ENCODE data around the gene NSMF.

Gene NSMF

GRCh38 chr9:137423514-137424291 is 35.4 kb downstream of the NSMF start:
- no peaks in the 10 kb centered on the region for H3K36me3 ChIP-seq
- H3K27ac ChIP-seq, result peak overlapping the region; percentile 55
- peaks cover 8 to 13% of the 10 kb centered on the region in 2 experiments for H3K4me1 ChIP-seq (ENCODE audit: control insufficient read depth in 1 of 2, insufficient read depth in 1 of 2, low read depth in 1 of 2, low read length in 1 of 2)
- peak overlapping the region; percentile 72 to 81 for H3K4me3 ChIP-seq (ENCODE audit: low read depth in 1 of 2, low read length in 1 of 2)
- H3K9me3 ChIP-seq, result no peaks in the 10 kb centered on the region
- H3K27me3 ChIP-seq, result peaks cover 18% of the 10 kb centered on the region
- no peak for TF ChIP-seq CTCF (IDR thresholded peaks at IDR 0.05)

- Histone ChIP-seq H3K4me3 (ENCODE audit: low read depth in 1 of 2, low read length in 1 of 2) (peak within 1 kb of the TSS; percentile 72 to 81), H3K4me1 (ENCODE audit: control insufficient read depth in 1 of 2, insufficient read depth in 1 of 2, low read depth in 1 of 2, low read length in 1 of 2) (peaks cover 8 to 13% of the 10 kb centered on the region in 2 experiments), H3K9me3 (no peaks in the 10 kb centered on the region), H3K27ac (peak within 1 kb of the TSS; percentile 55), H3K27me3 (peaks cover 18% of the 10 kb centered on the region), H3K36me3 (no peaks in the 10 kb centered on the region)
- TF ChIP-seq CTCF (IDR thresholded peaks at IDR 0.05), result peak; percentile 78
Measured at GRCh38 chr9:137422604-137423513, 36.3 kb downstream of the NSMF start, which contains the start of the genes EXD3 and NOXA1. Gene EXD3 (minus strand): TSS chr9:137423162. CDS start chr9:137395357, 27,805 bp downstream. Gene NOXA1 (plus strand): TSS chr9:137423393. CDS start chr9:137423530, 137 bp downstream.

- no peak for TF ChIP-seq CTCF (IDR thresholded peaks at IDR 0.05)
- peaks cover 26% of the 10 kb centered on the region for H3K27me3 ChIP-seq
- H3K4me3 ChIP-seq (ENCODE audit: low read depth in 1 of 2, low read length in 1 of 2), result peak overlapping the region; percentile 72 to 81
- peaks cover 8 to 13% of the 10 kb centered on the region in 2 experiments for H3K4me1 ChIP-seq (ENCODE audit: control insufficient read depth in 1 of 2, insufficient read depth in 1 of 2, low read depth in 1 of 2, low read length in 1 of 2)
- H3K36me3 ChIP-seq, result no peaks in the 10 kb centered on the region
- peak overlapping the region; percentile 55 for H3K27ac ChIP-seq
- no peaks in the 10 kb centered on the region for H3K9me3 ChIP-seq
Measured at GRCh38 chr9:137421838-137422603, 37.1 kb downstream of the NSMF start.

GRCh38 chr9:137417161-137418021 is 41.7 kb downstream of the NSMF start:
- H3K9me3 ChIP-seq, result no peaks in the 10 kb centered on the region
- H3K36me3 ChIP-seq, result no peaks in the 10 kb centered on the region
- H3K27ac ChIP-seq, result no peak overlapping the region
- no peak for TF ChIP-seq CTCF (IDR thresholded peaks at IDR 0.05)
- H3K4me3 ChIP-seq (ENCODE audit: low read depth in 1 of 2, low read length in 1 of 2), result no peak overlapping the region
- peaks cover 5 to 7% of the 10 kb centered on the region in 2 experiments for H3K4me1 ChIP-seq (ENCODE audit: control insufficient read depth in 1 of 2, insufficient read depth in 1 of 2, low read depth in 1 of 2, low read length in 1 of 2)
- H3K27me3 ChIP-seq, result peaks cover 17% of the 10 kb centered on the region

Data from neutrophil (primary cell).